ENCODE measurements around the gene DNMT1.

DNA sequence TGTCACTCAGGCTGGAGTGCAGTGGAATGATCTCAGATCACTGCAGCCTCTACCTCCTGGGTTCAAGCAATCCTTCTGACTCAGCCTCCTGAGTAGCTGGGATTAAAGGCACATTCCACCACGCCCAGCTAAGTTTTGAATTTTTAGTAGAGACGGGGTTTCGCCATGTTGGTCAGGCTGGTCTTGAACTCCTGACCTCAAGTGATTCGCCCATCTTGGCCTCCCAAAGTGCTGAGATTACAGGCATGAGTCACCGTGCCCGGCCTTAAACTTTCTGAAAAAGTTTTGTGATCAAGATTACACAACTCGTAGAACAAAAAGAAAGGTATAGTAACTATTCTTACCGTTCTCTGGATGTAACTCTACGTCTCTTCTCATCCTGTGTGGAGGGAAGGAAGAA is 21.2 kb downstream of the DNMT1 start:
- TF ChIP-seq POLR2AphosphoS5 (IDR thresholded peaks at IDR 0.05) (no peak), EZH2 (IDR thresholded peaks at IDR 0.05; ENCODE audit: borderline replicate concordance, insufficient read depth, low read length, poor library complexity, severe bottlenecking) (no peak), TAF1 (IDR thresholded peaks at IDR 0.05; ENCODE audit: low read depth) (no peak), RAD21 (conservative IDR thresholded peaks at IDR 0.05) (no peak), EP300 (conservative IDR thresholded peaks at IDR 0.05; ENCODE audit: poor library complexity, severe bottlenecking) (no peak), SMC3 (conservative IDR thresholded peaks at IDR 0.05; ENCODE audit: poor library complexity) (no peak)
- TF ChIP-seq, protein P1, sequence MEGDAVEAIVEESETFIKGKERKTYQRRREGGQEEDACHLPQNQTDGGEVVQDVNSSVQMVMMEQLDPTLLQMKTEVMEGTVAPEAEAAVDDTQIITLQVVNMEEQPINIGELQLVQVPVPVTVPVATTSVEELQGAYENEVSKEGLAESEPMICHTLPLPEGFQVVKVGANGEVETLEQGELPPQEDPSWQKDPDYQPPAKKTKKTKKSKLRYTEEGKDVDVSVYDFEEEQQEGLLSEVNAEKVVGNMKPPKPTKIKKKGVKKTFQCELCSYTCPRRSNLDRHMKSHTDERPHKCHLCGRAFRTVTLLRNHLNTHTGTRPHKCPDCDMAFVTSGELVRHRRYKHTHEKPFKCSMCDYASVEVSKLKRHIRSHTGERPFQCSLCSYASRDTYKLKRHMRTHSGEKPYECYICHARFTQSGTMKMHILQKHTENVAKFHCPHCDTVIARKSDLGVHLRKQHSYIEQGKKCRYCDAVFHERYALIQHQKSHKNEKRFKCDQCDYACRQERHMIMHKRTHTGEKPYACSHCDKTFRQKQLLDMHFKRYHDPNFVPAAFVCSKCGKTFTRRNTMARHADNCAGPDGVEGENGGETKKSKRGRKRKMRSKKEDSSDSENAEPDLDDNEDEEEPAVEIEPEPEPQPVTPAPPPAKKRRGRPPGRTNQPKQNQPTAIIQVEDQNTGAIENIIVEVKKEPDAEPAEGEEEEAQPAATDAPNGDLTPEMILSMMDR (IDR thresholded peaks at IDR 0.05; ENCODE audit: poor library complexity, severe bottlenecking) = no peak
